HFFc6 (cell line): ENCODE data around the gene OGFOD1. TPM values are rescaled to one million over a fixed set of nuclear protein-coding genes. Genes with fewer than 3 reads are reported as not detected.
A peak's percentile ranks its signal among the peaks of the same experiment; 100 is the strongest.

Experiments used
- DNase-seq: peaks from one replicate; pipeline ENCODE4 v3.0.0-alpha.2; 2018
- H3K27ac Mint-ChIP-seq: 2 replicates; pipeline ENCODE4 v1.8.0; 2020; ENCODE audit warnings: mild to moderate bottlenecking, mixed read lengths
- H3K27me3 Mint-ChIP-seq: 2 replicates; pipeline ENCODE4 v1.8.0; 2021; ENCODE audit warnings: mild to moderate bottlenecking, moderate library complexity, mixed read lengths; ENCODE audit not compliant: insufficient read depth
- H3K36me3 Mint-ChIP-seq: 2 replicates; pipeline ENCODE4 v1.8.0; 2021; ENCODE audit warnings: low read depth, mixed read lengths
- H3K4me1 Mint-ChIP-seq: 2 replicates; pipeline ENCODE4 v1.8.0; 2020; ENCODE audit warnings: low read depth, mixed read lengths
- H3K4me3 Mint-ChIP-seq: 2 replicates; pipeline ENCODE4 v1.8.0; 2020; ENCODE audit warnings: mild to moderate bottlenecking, moderate library complexity, mixed read lengths
- H3K9me3 Mint-ChIP-seq: 2 replicates; pipeline ENCODE4 v1.8.0; 2020; ENCODE audit warnings: mild to moderate bottlenecking, mixed read lengths
- total RNA-seq, 6 experiments: library from RNA; stranded (reverse); fragmentation: NEBNext Ultra II Directional; extraction: Animal tissue kit (Norgen Biotek cat#: 25700); gene quantifications; 2 replicates in 1 of 6; 3 replicates in 5 of 6; pipeline ENCODE4 v1.2.3, GENCODE V29; 2021
- TF ChIP-seq, protein P1 (sequence below): fragments of 200-600 bp; sonication (generic); IDR thresholded peaks from 2 replicates; pipeline ENCODE4 v1.5.0; 2021; ENCODE audit warnings: antibody characterized with exemption, mild to moderate bottlenecking

The OGFOD1 gene
- total RNA-seq, 6 experiments from 2014 or later: 62.8 to 77.0 (median 74.3) TPM

GRCh38 chr16:56411624-56412023 is 39.7 kb upstream of the OGFOD1 start:
- Mint-ChIP-seq H3K4me3 (no peak overlapping the region), H3K36me3 (peaks cover 23% of the 10 kb centered on the region), H3K27me3 (no peaks in the 10 kb centered on the region), H3K27ac (no peak overlapping the region), H3K4me1 (peaks cover 25% of the 10 kb centered on the region), H3K9me3 (no peaks in the 10 kb centered on the region)
- DNase-seq: no peak
- TF ChIP-seq, protein P1, sequence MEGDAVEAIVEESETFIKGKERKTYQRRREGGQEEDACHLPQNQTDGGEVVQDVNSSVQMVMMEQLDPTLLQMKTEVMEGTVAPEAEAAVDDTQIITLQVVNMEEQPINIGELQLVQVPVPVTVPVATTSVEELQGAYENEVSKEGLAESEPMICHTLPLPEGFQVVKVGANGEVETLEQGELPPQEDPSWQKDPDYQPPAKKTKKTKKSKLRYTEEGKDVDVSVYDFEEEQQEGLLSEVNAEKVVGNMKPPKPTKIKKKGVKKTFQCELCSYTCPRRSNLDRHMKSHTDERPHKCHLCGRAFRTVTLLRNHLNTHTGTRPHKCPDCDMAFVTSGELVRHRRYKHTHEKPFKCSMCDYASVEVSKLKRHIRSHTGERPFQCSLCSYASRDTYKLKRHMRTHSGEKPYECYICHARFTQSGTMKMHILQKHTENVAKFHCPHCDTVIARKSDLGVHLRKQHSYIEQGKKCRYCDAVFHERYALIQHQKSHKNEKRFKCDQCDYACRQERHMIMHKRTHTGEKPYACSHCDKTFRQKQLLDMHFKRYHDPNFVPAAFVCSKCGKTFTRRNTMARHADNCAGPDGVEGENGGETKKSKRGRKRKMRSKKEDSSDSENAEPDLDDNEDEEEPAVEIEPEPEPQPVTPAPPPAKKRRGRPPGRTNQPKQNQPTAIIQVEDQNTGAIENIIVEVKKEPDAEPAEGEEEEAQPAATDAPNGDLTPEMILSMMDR: no peak

GRCh38 chr16:56413381-56413780 is 38.0 kb upstream of the OGFOD1 start:
- TF ChIP-seq, protein P1: no peak
- H3K27ac Mint-ChIP-seq: 0 out of 2 replicates have a peak overlapping the region, but pooled peaks have one; percentile 31
- peaks cover 20% of the 10 kb centered on the region for H3K36me3 Mint-ChIP-seq
- H3K4me3 Mint-ChIP-seq: no peak overlapping the region
- H3K9me3 Mint-ChIP-seq: no peaks in the 10 kb centered on the region
- DNase-seq: no peak
- H3K27me3 Mint-ChIP-seq: no peaks in the 10 kb centered on the region
- peaks cover 25% of the 10 kb centered on the region for H3K4me1 Mint-ChIP-seq

- no peak overlapping the region for H3K27ac Mint-ChIP-seq
- H3K27me3 Mint-ChIP-seq: no peaks in the 10 kb centered on the region
- peaks cover 10% of the 10 kb centered on the region; the same call in 1 of the 2 replicates for H3K36me3 Mint-ChIP-seq
- H3K9me3 Mint-ChIP-seq: no peaks in the 10 kb centered on the region
- TF ChIP-seq, protein P1: no peak
- no peak for DNase-seq
- H3K4me3 Mint-ChIP-seq: no peak overlapping the region
- peaks cover 15% of the 10 kb centered on the region for H3K4me1 Mint-ChIP-seq
These were observed 37.0 kb upstream of the OGFOD1 start for GRCh38 chr16:56414366-56414765.

- Mint-ChIP-seq H3K4me1 (peaks cover 24% of the 10 kb centered on the region), H3K9me3 (no peaks in the 10 kb centered on the region), H3K27ac (no peak overlapping the region), H3K36me3 (peaks cover 7% of the 10 kb centered on the region; the same call in 1 of the 2 replicates), H3K27me3 (no peaks in the 10 kb centered on the region), H3K4me3 (no peak overlapping the region)
- TF ChIP-seq, protein P1: no peak
- DNase-seq: no peak
These were observed 35.5 kb upstream of the OGFOD1 start for GRCh38 chr16:56415875-56416274.

DNA sequence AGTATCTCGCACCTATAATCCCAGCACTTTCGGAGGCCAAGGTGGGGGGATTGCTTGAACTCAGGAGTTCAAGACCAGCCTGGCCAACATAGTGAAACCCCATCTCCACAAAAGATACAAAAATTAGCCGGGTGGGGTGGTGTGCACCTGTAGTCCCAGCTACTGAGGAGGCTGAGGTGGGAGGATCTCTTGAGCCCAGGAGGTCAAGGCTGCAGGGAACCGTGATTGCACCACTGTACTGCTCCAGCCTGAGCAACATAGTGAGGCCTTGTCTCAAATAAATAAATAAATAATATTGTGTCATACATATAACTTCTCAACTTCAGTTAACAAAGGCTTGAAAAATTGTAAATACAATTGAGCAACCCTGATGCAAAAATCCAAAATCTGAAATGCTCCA is 34.2 kb upstream of the OGFOD1 start:
- Mint-ChIP-seq H3K4me3 (no peak overlapping the region), H3K27ac (no peak overlapping the region), H3K4me1 (peaks cover 33% of the 10 kb centered on the region), H3K9me3 (no peaks in the 10 kb centered on the region), H3K27me3 (no peaks in the 10 kb centered on the region), H3K36me3 (no peaks in the 10 kb centered on the region)
- TF ChIP-seq, protein P1: no peak
- no peak for DNase-seq
